H1 (cell line): ENCODE results near the gene CRB2. TPM values are rescaled to one million over a fixed set of nuclear protein-coding genes. Genes with fewer than 3 reads are reported as not detected.

Experiments
- MAFK ChIP-seq: IDR thresholded peaks from 2 replicates; pipeline ENCODE4 v1.6.1; 2012; ENCODE audit warnings: low read depth, mild to moderate bottlenecking, improper control_type of control experiment, low read length
- SP2 ChIP-seq: IDR thresholded peaks from 2 replicates; pipeline ENCODE4 v1.6.1; 2012; ENCODE audit warnings: mild to moderate bottlenecking, low read length, inconsistent platforms
- polyA plus RNA-seq, 7 experiments: library from polyadenylated mRNA; depleted of rRNA in 3 of 7; stranded (reverse) in 5 of 7; unstranded in 2 of 7; fragments of >200 nt in 5 of 7; fragments of 200-250 nt in 2 of 7; gene quantifications; 1 replicate in 5 of 7; 2 replicates in 1 of 7; 4 replicates in 1 of 7; pipeline versions ENCODE4 v1.2.1 to v1.2.3, GENCODE V29; 2011 to 2013; ENCODE audit warnings: missing spikeins in 2 of 7, mixed read lengths in 2 of 7
- total RNA-seq: library from RNA; stranded (reverse); fragmentation: NEBNext Ultra II Directional; extraction: Animal tissue kit (Norgen Biotek cat#: 25700); gene quantifications from 2 replicates; pipeline ENCODE4 v1.2.1, GENCODE V29; 2021

Gene CRB2
- total and polyA plus RNA-seq, 2 of the 8 experiments (the other 6 are each of a cell fraction or from before 2014, with no cell fraction given), result 4.0 to 8.4 TPM

GRCh38 chr9:123345567-123345955 lies 10.4 kb upstream of the CRB2 start (continued):
- TF ChIP-seq MAFK, result no peak
- TF ChIP-seq SP2, result no peak
